Measurements from ENCODE around the gene CD28. TPM values are rescaled to one million over a fixed set of nuclear protein-coding genes. Genes with fewer than 3 reads are reported as not detected.

Gene CD28
- total RNA-seq, 3 donors from 2014 or later (not counting 1 experiment from before 2014, with no cell fraction given), result 0.54 to 3.5 (median 3.3) TPM

DNA sequence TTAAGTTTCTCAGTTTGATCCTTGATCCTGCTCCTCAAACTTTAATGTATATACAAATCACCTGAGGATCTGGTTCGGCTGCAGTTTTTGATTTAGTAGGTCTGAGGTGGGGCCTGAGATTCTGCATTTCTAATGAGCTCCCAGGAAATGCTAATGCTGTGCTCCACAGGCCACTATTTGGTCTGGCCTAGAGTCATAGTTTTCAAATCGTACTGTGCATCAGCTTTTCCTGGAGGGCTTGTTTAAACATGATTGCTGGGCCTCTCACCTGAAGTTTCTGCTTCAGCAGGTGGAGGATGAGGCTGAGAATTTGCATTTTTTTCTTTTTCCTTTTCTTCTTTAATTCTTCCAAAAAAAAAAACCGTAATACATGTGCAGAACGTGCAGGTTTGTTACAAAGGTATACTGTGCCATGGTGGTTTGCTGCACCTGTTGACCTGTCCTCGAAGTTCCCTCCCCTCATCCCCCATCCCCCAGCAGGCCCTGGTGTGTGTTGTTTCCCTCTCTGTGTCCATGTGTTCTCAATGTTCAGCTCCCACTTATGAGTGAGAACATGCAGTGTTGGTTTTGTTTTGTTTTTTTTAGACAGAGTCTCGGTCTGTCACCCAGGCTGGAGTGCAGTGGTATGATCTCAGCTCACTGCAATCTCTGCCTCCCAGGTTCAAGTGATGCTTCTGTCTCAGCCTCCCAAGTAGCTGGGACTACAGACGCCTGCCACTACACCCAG, 42.2 kb upstream of the CD28 start:
- no peak overlapping the region for H3K27ac Mint-ChIP-seq
- ATAC-seq (no peak), DNase-seq (no peak)
- Histone ChIP-seq H3K27me3 (ENCODE audit: control insufficient read depth, insufficient read depth, low read length) (no peaks in the 10 kb centered on the region), H3K4me1 (ENCODE audit: control insufficient read depth, insufficient read depth, low read length) (no peaks in the 10 kb centered on the region), H3K9me3 (ENCODE audit: control insufficient read depth, insufficient read depth, low read length) (no peaks in the 10 kb centered on the region), H3K36me3 (ENCODE audit: control insufficient read depth, insufficient read depth, low read length) (no peaks in the 10 kb centered on the region), H3K27ac (ENCODE audit: low read length) (no peak overlapping the region), H3K4me3 (ENCODE audit: low read length) (no peak overlapping the region)
- no peaks in the 10 kb centered on the region for H3K4me1 Mint-ChIP-seq
- no peak overlapping the region for H3K4me3 Mint-ChIP-seq
- intact Hi-C loops (cut with micrococcal nuclease), result no loop called here
- peaks cover 0 to 4% of the 10 kb centered on the region in 2 donors for H3K27me3 Mint-ChIP-seq (ENCODE audit: low read depth in 2 of 2)
- no peak for TF ChIP-seq CTCF (IDR thresholded peaks at IDR 0.05)
- no peaks in the 10 kb centered on the region for H3K9me3 Mint-ChIP-seq
- 81% methylated on average over 5 of the region's 7 CpGs for WGBS (ENCODE audit: insufficient coverage)
- no peaks in the 10 kb centered on the region for H3K36me3 Mint-ChIP-seq

DNA sequence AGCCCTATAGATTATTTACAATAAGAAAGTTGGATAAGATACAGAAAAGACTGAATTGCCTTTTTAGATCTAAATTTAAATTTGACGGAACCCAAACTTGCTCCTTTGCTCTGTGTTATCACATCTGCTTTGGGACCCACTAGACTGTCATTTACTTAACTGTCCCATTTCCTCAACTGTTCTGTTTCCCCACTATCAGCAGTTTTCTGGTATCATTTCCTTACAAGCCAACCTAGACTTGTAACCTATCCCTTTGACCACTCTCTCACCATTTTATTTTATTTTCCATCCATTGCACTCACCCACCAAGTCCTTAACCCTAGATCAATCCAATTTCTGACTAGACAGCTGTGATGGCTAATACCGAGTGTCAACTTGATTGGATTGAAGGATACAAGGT, 38.6 kb upstream of the CD28 start:
- H3K27ac Mint-ChIP-seq, result no peak overlapping the region
- no peaks in the 10 kb centered on the region for H3K9me3 Mint-ChIP-seq
- Histone ChIP-seq H3K27ac (ENCODE audit: low read length) (no peak overlapping the region), H3K27me3 (ENCODE audit: control insufficient read depth, insufficient read depth, low read length) (no peaks in the 10 kb centered on the region), H3K4me1 (ENCODE audit: control insufficient read depth, insufficient read depth, low read length) (no peaks in the 10 kb centered on the region), H3K4me3 (ENCODE audit: low read length) (no peak overlapping the region), H3K36me3 (ENCODE audit: control insufficient read depth, insufficient read depth, low read length) (no peaks in the 10 kb centered on the region), H3K9me3 (ENCODE audit: control insufficient read depth, insufficient read depth, low read length) (no peaks in the 10 kb centered on the region)
- no peaks in the 10 kb centered on the region for H3K36me3 Mint-ChIP-seq
- 86% methylated on average over 2 of the region's 2 CpGs for WGBS (ENCODE audit: insufficient coverage)
- H3K4me3 Mint-ChIP-seq, result no peak overlapping the region
- intact Hi-C loops (cut with micrococcal nuclease), result no loop called here
- DNase-seq, result no peak
- no peak for ATAC-seq
- H3K4me1 Mint-ChIP-seq, result no peaks in the 10 kb centered on the region
- no peaks in the 10 kb centered on the region for H3K27me3 Mint-ChIP-seq (ENCODE audit: low read depth in 2 of 2)
- TF ChIP-seq CTCF (IDR thresholded peaks at IDR 0.05), result no peak

DNA sequence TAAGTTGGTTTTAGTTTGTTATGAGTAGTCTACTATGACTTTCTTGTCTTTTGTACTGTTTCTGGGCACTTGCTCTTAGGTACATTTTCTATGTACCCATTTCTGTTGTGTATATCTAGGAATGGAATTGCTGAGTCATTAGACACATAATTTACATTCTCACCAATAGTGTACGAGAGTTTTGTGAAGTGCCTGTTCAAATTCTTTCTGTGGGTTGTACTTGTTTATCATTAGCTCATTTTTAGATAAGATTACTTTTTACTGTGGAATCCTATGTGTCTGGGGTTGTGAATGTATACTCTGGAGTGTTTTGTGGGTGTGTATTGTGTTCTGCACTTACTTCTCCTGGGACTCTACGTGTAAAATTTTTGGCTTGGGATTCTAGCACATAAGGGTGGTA, 36.6 kb upstream of the CD28 start:
- peaks cover 6% of the 10 kb centered on the region for H3K36me3 Mint-ChIP-seq
- Histone ChIP-seq H3K4me1 (ENCODE audit: control insufficient read depth, insufficient read depth, low read length) (peaks cover 7% of the 10 kb centered on the region), H3K27ac (ENCODE audit: low read length) (no peak overlapping the region), H3K4me3 (ENCODE audit: low read length) (no peak overlapping the region), H3K27me3 (ENCODE audit: control insufficient read depth, insufficient read depth, low read length) (no peaks in the 10 kb centered on the region), H3K36me3 (ENCODE audit: control insufficient read depth, insufficient read depth, low read length) (no peaks in the 10 kb centered on the region), H3K9me3 (ENCODE audit: control insufficient read depth, insufficient read depth, low read length) (no peaks in the 10 kb centered on the region)
- no peak overlapping the region for H3K27ac Mint-ChIP-seq
- 100% methylated on average over 1 of the region's 2 CpGs for WGBS (ENCODE audit: insufficient coverage)
- H3K9me3 Mint-ChIP-seq, result peaks cover 2 to 3% of the 10 kb centered on the region in 2 donors
- no peak overlapping the region for H3K4me3 Mint-ChIP-seq
- H3K4me1 Mint-ChIP-seq, result peaks cover 6 to 13% of the 10 kb centered on the region in 2 donors
- TF ChIP-seq CTCF (IDR thresholded peaks at IDR 0.05), result no peak
- ATAC-seq, result no peak
- no peak for DNase-seq
- intact Hi-C loops (cut with micrococcal nuclease), result no loop called here
- peaks cover 0 to 13% of the 10 kb centered on the region in 2 donors for H3K27me3 Mint-ChIP-seq (ENCODE audit: low read depth in 2 of 2)

DNA sequence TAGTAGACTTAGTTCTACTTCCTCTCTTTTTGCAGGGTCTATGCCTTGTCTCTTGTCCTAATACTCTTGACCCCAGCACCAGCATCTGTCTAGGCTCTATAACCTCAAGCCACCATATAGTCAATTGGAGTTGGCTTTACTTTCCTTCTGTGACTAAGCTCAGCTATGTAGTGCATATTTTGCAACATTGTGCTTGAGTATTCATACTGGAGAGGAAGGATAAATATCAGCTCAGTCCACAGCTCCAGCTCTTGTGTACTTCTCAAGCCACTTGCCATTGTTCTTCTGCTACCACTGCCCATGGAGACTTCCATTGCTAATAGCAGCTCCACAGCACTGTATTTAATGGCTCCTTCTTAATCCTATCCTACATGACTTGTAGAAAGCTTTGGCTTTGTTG, 35.5 kb upstream of the CD28 start:
- Histone ChIP-seq H3K27me3 (ENCODE audit: control insufficient read depth, insufficient read depth, low read length) (no peaks in the 10 kb centered on the region), H3K27ac (ENCODE audit: low read length) (no peak overlapping the region), H3K36me3 (ENCODE audit: control insufficient read depth, insufficient read depth, low read length) (no peaks in the 10 kb centered on the region), H3K4me3 (ENCODE audit: low read length) (no peak overlapping the region), H3K9me3 (ENCODE audit: control insufficient read depth, insufficient read depth, low read length) (no peaks in the 10 kb centered on the region), H3K4me1 (ENCODE audit: control insufficient read depth, insufficient read depth, low read length) (peaks cover 7% of the 10 kb centered on the region)
- Mint-ChIP-seq H3K27ac (no peak overlapping the region), H3K4me3 (no peak overlapping the region), H3K36me3 (peaks cover 6% of the 10 kb centered on the region), H3K9me3 (peaks cover 2 to 3% of the 10 kb centered on the region in 2 donors), H3K4me1 (peaks cover 6 to 13% of the 10 kb centered on the region in 2 donors), H3K27me3 (ENCODE audit: low read depth in 2 of 2) (peaks cover 2 to 13% of the 10 kb centered on the region in 2 donors)
- no peak for TF ChIP-seq CTCF (IDR thresholded peaks at IDR 0.05)
- no peak for ATAC-seq
- no peak for DNase-seq
- intact Hi-C loops (cut with micrococcal nuclease), result no loop called here

All from natural killer cell (primary cell).